ENCODE measurements around the gene PKP4.
A peak's percentile ranks its signal among the peaks of the same experiment; 100 is the strongest.

PKP4 gene

DNA sequence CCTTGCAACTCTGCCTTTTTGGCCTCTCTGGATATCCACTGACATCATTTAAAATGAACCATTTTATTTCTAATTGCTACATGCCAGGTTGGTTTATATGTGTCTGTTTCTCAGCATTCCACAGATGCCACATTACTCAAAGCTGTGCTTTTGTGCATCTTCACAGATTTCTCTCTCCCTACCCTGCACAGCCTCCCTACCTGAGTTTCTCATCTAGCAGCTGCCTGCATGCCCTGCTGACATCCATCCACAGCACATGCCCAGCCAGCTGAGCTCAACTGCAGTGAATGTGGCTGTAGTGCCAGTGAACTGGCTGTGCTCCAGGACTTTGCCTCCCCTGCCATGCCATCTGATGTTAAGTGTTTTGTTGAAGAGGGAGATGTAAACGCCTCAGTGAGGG lies 44.5 kb downstream of the PKP4 start:
- peak; percentile 80 for DNase-seq

DNA sequence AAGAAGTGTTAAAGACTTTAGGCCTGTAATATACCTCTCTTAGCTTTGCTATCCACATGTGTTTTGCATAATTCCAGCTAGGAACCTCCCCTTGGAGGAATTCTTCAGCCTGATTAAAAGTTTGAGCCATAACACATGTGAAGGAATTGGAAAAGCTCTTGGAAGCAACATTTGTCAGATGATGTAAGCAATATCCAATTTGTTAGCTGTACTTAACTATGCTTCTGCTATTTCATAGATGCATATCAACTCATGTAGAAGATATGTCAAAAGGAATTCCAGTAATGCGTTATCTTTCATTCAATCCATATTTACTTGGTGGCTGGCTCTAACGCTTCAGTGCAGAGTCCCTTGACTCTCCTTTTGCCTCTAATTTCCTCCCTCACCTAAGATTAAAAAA lies 46.2 kb downstream of the PKP4 start:
- no peak for DNase-seq

DNA sequence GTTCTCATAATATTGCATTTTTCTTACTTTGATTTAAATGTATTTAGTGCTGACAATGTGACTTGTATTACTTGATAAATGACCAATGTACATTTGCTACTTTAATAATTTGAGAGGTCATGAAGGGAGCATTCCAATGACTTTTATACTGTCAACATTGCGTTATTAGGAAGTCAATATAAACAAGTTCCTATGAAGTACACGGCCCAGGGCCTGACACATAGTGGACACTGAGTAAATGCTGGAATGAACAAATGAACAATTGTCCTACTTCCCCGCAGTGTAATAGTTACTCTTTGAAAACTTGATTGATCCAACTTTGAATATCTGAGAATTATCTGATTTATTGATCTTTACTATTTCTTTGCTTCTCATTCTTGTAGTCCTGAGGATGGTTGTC lies 47.3 kb downstream of the PKP4 start:
- no peak for DNase-seq

DNA sequence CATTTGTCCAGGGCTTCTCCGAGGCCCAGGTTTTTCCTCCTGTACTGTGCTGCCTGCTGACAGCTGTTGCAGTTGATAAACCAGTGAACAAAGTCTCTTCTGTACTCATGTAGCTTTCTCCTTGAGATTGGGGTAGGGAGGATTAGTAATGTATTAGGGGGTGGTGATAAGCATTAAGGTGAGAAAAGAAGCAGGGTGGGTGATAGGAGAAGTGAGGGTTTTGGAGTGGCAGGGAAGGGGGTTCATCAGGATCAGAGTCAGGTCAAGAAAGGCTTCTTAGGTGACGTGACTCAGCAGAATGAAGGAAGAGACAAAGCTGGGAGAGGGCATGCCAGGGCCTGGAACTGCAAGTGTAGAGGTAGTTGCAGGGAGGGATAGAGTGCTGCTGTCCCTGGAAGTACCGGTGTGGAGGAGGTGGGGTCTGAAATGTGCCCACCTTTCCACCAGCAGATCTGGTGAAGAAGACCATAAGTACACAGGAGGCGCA lies 48.7 kb downstream of the PKP4 start:
- no peak for DNase-seq

DNA sequence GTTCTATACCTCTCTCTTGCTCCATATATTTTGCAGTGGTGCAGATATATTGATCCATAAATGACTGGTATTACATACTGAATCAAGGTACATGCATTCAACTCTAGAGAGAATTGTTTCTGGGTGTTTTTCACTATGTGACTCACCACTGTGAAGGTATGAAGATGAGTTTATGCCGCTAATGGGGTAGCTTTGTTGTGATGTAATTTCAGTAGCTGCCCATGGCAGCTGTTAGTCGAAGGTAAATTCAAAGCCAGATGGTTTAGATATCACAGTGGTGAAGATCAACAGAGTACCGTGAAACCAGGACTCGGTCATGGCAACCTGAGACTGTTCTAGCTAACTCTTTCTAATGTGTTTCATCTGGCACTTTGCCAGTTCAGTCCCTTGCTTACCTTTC lies 50.4 kb downstream of the PKP4 start:
- DNase-seq: no peak

DNA sequence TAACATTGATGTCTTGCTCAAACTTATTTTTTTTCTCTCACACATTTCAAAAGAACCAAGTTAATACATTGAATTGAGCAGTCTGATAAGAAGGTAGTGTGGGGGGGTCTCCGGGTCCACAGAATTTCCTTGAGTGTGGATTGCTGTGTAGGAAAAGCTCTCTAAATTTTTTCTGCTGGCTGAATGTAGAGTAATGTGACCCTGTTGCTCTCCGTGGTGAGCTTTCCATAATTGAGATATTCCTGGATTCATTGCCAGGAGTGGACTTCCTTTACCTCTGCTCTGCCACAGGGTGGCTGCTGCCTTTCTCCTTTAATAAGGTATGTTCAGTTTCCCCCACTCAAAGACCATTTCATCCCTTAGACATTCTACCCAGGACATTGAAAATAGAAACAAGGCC lies 50.9 kb downstream of the PKP4 start:
- DNase-seq: no peak

DNA sequence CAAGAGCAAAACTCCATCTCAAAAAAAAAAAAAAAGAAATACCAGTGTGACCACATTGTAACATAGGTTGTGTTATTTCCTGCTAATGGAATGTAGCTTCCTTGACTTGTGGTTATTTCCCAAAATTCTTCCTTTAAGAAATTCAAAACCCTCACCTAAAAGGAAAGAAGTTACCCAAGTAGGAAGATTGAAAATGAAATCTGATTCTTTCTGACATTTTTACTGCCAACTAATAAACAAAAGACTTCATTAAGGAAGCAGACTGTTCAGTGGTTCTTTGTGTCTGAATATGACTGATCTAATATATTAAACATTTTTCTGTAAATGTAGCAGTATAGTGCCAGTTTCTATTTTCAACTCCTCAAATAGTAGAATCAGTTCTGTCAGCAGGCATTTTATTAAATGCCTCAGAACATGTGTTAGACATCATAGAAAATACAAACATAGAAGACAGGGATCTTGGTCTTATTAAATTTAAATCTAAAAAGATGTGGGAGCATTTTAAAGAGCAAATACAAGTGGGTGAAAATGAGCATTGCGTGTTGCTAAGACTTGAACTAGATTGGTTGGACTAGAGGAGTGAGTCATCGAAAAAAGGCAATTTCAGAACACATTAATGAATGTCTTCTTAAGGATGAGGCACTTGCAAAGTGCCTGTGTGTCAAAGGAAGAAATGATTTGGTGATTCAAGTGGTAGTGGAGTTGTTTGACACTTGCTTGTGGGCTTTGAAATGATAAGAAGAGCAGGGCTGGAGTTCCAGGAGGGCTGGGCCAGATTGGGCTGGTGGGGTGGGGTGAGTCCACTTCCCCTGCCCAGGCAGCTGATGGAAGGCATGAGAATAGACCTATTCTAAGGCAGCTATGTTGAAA lies 53.4 kb downstream of the PKP4 start:
- no peak for DNase-seq

DNA sequence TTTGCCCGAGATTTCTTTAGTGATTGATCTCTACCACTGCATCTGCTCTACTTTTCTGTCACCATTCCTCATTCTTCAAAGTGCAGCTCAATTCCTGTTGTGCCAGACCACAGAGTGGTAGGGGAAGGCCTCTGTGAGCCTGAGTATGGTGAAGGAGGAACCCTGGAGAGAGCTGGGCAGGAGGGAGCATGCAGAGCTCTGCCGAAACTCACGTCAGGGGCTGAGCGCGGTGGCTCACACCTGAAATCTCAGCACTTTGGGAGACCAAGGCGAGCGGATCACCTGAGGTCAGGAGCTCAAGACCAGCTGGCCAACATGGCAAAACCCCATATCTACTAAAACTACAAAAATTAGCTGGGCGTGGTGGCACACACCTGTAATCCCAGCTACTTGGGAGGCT lies 54.1 kb downstream of the PKP4 start:
- no peak for DNase-seq

DNA sequence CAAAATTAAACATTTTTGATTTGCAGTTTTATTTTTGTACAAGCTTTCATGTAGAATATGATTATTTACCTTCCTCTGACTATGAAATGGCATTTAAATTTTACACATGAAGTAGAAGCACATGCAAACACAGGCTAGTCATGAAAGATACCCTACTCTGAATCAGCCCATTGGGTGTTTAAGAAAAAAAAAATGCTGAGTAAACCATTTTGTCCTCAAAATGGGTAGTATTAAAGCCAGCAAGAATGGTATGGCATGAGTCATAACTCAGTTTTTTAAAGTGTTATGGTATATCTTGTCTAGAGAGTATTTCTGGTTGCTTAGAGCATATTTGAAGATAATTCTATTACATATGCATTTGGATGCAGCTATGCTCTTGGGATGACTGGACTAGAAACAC lies 55.0 kb downstream of the PKP4 start:
- DNase-seq: no peak

DNA sequence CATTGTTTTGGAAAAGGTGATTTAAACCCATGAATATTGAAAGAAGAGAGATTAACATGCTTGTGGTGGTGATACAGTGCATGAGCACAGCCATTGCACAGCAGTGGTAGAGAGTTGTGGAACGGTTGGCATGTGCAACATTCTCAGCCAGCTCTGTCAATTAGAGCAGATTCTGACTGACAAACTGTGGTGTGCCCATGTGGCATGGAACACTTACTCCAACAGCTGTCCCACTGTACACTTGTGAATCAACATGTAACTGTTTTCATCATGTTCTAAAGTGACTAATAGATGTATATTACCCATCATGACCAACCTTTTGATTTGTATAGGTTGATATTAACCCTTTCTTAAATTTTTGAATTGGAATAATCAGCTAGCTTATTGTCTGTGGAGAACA lies 55.6 kb downstream of the PKP4 start:
- peak; percentile 23 for DNase-seq

DNA sequence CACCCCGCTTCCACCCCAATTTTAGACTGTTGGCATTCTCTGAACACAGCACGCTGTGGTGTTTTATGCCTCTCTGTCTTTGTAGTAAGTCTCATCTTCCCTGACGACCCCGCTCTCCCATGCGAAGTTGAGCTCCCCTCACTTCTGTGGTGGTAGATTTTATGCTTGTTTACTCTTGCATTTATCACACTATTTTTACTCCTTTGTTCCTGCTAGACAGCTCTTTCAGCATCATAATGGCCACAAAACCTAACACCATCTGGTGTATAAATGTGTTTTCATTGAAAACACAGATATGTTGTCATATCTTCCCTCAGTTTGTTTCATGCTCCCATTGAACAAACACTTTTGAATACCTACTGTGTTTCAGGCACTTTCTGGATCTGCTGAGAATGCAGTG lies 57.1 kb downstream of the PKP4 start:
- DNase-seq: no peak

DNA sequence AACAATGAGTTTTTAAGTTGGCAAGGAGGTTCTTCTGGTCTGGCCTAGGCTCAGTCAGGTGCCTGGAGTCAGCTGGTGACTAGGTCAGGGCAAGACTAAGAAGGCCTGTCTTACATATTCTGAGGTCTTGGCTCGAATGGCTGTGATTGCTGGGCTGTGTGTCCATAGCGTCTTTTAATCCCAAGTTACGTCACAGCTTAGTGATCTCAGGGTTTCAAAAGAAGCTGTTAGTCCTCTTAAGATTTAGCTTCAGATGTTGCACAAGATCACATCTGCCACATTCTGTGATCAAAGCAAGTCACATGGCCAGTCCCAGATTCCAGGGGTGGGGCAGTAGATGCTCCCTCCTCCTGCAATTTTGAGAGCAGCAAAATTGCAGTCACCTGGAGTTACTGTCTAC lies 61.3 kb downstream of the PKP4 start:
- DNase-seq: no peak

DNA sequence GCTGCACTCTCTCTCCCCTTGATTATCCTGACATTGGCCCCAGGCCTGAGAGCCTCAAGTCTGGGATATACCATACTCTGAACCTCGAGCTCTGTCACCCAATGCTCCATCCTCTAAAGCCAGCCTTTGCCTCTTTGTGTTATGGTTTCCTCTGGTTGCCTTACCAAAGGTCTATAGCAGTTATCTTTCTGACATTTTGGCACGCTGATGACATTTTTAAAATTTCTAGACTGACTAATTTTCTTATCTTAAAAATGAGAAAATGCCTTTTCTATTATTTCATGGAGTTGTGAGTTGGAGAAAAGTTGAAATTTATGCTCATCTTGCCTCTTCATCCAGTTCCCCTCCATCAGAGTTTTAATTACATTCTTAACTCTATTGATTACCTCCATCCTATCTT lies 62.7 kb downstream of the PKP4 start:
- no peak for DNase-seq

DNA sequence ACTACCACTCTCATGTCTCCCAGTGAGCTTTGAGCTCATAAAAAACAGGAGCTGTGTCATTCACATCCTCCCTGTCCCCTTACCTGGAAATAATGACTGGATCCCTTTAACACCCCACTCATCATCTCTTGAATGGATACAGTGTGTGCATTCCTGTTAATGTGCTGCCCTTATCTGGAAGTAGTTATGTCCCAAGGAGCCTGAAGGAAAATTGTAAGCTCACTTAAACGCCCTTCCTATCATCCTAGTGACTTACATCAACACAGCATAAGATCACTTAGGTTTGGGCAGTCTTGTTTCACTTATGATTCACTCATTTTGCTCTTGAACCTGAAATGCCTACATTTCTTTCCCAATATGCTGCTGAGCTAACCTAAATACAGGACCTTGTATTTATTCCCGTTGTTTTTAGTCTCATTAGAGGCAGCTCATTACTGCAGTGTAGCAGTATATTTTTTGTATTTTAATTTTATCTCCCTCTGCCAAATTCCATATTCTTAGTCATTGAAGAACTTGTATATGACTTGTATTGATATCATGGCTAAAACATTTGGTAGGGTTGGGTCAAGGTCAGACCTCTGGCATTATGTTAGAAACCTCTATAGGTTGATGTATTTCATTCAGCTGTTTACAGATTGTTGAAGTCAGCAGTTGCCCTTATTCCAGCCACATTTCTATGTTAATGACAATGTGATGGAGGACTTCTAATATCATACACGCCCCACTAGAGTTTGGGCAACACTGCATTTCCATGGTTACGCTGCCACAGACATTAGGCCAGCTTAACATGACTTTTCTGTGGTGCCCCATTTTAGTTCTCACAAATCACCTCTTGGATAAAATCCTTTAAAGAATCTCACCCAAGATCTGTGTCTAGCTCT lies 72.9 kb downstream of the PKP4 start:
- DNase-seq: no peak

DNA sequence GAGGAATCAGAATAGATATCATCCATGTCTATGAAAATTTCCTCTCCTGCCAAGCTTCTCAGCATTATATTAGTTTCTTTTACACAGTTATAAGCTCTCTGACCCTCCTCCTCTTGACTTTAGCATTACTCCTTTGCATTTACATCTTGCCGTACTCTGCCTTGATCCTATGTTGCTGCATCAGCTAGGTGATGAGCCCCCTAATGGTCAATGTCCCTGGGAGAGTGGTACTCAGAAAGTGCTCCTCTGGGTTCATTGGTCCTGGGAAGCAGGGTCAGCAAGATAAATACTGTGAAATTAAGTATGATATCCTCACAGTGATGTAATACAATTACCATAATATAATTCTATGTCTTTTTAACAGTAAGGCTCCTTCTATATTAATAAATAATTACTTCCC lies 74.1 kb downstream of the PKP4 start:
- no peak for DNase-seq

DNA sequence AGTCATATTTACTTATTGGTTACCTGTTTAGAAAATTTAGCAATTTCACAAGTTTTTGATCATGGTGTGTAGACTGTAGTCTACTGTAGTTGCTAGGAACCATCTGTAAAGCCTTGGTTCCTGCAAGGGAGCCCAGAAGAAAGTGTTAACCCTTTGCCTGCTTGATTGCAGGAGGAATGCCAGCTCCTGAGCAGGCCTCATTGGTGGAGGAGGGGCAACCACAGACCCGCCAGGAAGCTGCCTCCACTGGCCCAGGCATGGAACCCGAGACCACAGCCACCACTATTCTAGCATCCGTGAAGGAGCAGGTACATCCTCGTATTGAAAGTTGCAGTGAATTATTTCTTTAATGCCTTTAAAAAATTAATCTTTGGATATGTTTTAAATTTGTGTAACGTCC lies 76.3 kb downstream of the PKP4 start:
- DNase-seq: no peak

DNA sequence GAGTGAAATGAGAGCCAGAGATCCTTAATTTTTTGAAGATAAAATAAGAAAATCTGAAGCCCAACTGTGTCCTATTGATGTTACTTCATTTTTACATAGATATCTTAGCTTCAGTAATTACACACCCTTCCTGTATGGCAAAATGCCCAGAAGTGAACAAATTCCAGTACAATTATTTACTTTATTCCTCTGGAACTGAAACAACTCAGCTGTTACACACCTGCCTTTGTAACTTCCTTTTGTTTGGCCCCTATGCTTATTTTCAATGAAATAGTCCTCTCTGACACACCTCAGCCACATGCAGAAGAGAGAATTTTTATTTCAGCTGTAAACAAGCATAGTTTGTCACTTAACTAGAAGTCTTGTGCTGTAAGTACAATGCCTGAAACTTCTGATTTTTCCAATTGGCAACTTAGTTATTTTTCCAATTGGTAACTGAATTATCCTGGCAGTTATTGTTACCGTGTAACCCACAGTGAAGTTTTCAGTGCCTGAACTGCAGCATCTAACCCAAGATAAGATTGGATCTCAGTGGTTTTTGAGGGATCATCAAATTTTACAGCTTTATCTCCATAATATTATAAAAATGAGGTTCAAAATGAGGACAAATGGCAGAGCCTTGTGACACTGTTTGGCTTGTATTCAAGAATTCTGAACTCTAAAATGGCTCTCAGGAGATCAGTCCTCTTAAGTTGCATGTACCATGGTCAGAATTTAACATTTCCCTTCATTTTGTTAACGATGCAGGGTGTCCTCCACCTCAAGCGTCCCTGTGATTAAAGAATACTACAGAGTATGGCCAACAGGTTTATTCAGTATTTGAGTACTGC lies 82.6 kb downstream of the PKP4 start:
- DNase-seq: no peak

DNA sequence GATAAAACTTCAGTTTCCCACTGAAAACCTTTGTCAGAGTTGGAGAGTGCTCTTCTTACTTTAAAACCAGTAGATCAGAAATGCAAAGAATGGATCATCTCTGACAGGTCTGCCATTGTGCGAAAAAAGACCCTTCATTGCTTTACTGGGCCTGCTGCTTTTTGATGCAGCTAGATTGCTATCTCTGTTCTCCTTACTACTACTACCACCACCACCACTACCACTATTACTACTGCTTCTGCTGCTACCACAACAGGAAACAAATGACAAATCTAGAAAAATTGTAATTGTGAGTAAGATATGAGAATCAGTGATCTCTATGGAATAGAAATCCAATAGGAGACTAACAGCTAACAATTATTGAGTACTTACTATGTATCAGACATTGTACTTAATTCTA lies 85.8 kb downstream of the PKP4 start:
- DNase-seq: no peak

DNA sequence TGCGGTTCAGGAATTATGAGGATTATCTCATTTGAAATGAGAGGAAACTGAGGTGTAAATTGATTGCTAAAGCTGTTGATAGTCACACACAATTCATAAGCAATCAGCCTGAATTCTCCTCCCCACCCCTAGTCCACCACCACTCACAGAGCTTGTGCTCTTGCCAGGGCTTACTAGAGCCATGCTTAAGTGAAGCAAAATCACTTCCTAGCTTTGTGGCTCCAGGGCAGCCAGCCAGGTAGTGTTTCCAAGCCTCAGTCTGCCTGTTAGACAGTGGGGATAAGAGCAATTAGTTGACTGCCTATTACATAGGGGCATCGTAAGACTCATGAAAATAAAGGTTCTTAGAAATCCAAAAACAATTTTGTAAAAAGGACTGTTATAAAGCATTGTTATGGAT lies 87.2 kb downstream of the PKP4 start:
- no peak for DNase-seq

DNA sequence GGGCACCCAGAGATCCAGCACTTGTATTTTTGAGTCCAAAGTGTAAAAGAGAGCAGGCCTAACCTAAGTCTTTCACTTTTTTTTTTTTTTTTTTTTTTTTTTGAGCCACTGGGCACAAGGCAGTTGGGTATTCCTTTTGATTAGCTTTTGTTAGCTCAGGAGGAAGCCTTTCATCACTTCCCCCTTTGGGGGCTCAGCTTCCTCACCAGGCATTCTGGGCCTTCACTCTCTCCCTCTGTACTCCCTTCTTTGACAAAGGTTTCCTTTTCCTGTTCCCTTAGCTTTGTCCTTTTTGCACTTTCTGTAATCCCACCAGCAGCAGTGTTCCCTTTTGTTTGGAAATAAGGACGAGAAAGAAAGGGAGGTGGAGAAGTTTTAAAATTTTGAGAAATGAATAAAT lies 88.2 kb downstream of the PKP4 start:
- DNase-seq: no peak

DNA sequence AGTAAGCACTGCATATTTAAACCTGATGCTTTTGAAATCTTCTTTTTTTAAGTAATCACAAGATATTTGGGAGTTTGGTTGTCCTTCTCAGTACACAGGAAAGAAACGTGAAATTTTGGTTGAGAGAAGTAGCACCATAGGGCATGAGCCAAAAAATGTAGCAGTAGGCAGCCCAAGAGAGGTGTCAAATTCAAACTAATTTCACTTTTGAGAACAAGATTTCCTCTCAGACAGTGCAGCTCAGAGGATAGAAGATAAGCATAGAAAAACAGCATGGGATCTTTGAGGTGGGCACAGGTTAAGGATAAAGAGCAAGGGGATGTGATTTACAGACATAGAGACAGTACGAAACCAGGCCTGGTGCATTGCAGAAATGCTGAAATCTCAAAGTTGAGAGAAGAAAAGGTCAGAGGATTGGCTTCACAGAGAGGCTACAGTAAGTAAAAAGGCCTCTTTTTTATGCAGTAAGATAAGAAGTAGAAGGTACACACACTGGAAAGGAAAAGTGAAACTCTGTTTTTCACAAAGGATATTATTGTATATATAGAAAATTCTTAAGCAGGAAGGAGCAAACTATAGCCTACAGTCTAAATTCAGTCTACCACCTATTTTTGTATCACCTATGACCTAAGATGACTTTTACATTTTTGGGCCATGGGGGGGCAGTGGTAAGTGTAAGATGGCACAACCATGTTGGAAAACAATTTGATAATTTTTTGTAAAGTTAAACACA lies 89.8 kb downstream of the PKP4 start:
- no peak for DNase-seq

DNA sequence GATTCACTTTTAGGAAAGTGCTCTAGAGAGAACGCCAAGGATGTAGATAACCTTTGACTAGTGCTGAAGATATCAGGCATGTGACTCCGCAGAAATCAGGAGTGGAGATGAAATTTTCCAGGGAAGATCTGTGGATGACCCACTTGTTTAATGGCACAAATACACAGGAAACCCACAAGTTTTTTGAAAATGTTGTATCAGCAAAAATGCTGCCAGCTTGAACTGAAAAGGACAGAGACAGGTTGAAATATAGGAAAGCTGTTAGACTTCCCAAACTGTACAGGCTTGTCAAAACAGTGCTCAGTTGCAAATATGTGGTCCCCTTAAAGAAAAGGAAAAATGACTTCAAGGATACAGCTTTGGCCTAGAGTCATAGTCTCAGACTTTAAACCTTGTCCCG lies 96.5 kb downstream of the PKP4 start:
- no peak for DNase-seq

DNA sequence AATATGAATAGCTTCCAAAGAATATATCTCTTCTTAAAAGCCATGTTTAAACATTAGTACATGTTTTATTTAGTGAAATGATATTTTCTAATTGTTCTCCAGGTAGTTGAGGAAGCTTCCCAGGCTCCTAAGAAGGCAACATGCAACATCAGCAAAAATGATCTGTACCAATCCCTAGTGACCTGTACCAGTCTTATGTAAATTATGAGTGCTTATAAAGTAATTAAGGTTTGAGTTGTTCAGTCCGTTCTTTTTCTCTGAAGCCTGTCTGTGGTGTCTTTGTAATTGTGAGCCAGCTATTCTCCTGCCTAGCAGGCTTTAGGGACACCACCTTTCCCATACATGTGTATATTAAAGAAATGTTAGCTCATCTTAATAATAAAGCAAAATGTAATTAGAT lies 98.2 kb downstream of the PKP4 start:
- DNase-seq: no peak
